ENCODE results near the gene TENM3. TPM values are rescaled to one million over a fixed set of nuclear protein-coding genes. Genes with fewer than 3 reads are reported as not detected.

The TENM3 gene
- total RNA-seq, 2 experiments from 2014 or later: not detected

- ATAC-seq (ENCODE audit: poor library complexity): no peak
- POLR2A ChIA-PET: no interaction called here
- intact Hi-C loops (cut with DNase I, micrococcal nuclease): no loop called here
- Mint-ChIP-seq H3K27ac (no peak overlapping the region), H3K4me1 (ENCODE audit: low read depth) (no peaks in the 10 kb centered on the region), H3K4me3 (no peak overlapping the region), H3K9me3 (no peaks in the 10 kb centered on the region), H3K27me3 (no peaks in the 10 kb centered on the region), H3K36me3 (ENCODE audit: low read depth) (no peaks in the 10 kb centered on the region)
- Histone ChIP-seq H3K4me1 (ENCODE audit: insufficient read depth, low read length) (no peaks in the 10 kb centered on the region), H3K4me3 (ENCODE audit: low read length) (no peak overlapping the region), H3K36me3 (ENCODE audit: insufficient read depth, low read length) (no peaks in the 10 kb centered on the region), H3K27me3 (ENCODE audit: control insufficient read depth in 1 of 2, insufficient read depth in 2 of 2, low read length in 2 of 2) (no peaks in the 10 kb centered on the region), H3K9me3 (ENCODE audit: control insufficient read depth in 1 of 2, insufficient read depth in 1 of 2, low read length in 2 of 2) (peaks cover 0 to 6% of the 10 kb centered on the region in 2 experiments), H3K27ac (ENCODE audit: low read depth in 1 of 2, low read length in 2 of 2) (no peak overlapping the region)
- TF ChIP-seq CTCF (IDR thresholded peaks at IDR 0.05): no peak
- CTCF ChIA-PET: interaction anchor here (0.7 to 0.9 kb wide), 2 partner anchors 9 to 14 kb away, joined by 3 to 4 read pairs; no protein-coding TSS in a partner anchor
- no peak for DNase-seq
These were observed 361.8 kb downstream of the TENM3 start for GRCh38 chr4:182604953-182605352.

GRCh38 chr4:182608525-182608924 lies 365.3 kb downstream of the TENM3 start:
- intact Hi-C loops (cut with DNase I, micrococcal nuclease): no loop called here
- Mint-ChIP-seq H3K4me1 (ENCODE audit: low read depth) (no peaks in the 10 kb centered on the region), H3K4me3 (no peak overlapping the region), H3K27me3 (peaks cover 7% of the 10 kb centered on the region), H3K9me3 (no peaks in the 10 kb centered on the region), H3K27ac (no peak overlapping the region), H3K36me3 (ENCODE audit: low read depth) (no peaks in the 10 kb centered on the region)
- CTCF ChIA-PET: no interaction called here
- H3K4me1 ChIP-seq (ENCODE audit: insufficient read depth, low read length): no peaks in the 10 kb centered on the region
- H3K4me3 ChIP-seq (ENCODE audit: low read length): no peak overlapping the region
- POLR2A ChIA-PET: no interaction called here
- ATAC-seq (ENCODE audit: poor library complexity) (no peak), DNase-seq (no peak)
- no peaks in the 10 kb centered on the region for H3K36me3 ChIP-seq (ENCODE audit: insufficient read depth, low read length)
- peaks cover 0 to 6% of the 10 kb centered on the region in 2 experiments for H3K9me3 ChIP-seq (ENCODE audit: control insufficient read depth in 1 of 2, insufficient read depth in 1 of 2, low read length in 2 of 2)
- H3K27me3 ChIP-seq (ENCODE audit: control insufficient read depth in 1 of 2, insufficient read depth in 2 of 2, low read length in 2 of 2): no peaks in the 10 kb centered on the region
- no peak for TF ChIP-seq CTCF (IDR thresholded peaks at IDR 0.05)
- H3K27ac ChIP-seq (ENCODE audit: low read depth in 1 of 2, low read length in 2 of 2): no peak overlapping the region

- no peaks in the 10 kb centered on the region for H3K9me3 ChIP-seq (ENCODE audit: control insufficient read depth in 1 of 2, insufficient read depth in 1 of 2, low read length in 2 of 2)
- Mint-ChIP-seq H3K27me3 (peaks cover 16% of the 10 kb centered on the region), H3K9me3 (no peaks in the 10 kb centered on the region), H3K4me1 (ENCODE audit: low read depth) (no peaks in the 10 kb centered on the region), H3K36me3 (ENCODE audit: low read depth) (no peaks in the 10 kb centered on the region), H3K4me3 (no peak overlapping the region), H3K27ac (no peak overlapping the region)
- DNase-seq (no peak), ATAC-seq (ENCODE audit: poor library complexity) (no peak)
- no peaks in the 10 kb centered on the region for H3K27me3 ChIP-seq (ENCODE audit: control insufficient read depth in 1 of 2, insufficient read depth in 2 of 2, low read length in 2 of 2)
- no peaks in the 10 kb centered on the region for H3K4me1 ChIP-seq (ENCODE audit: insufficient read depth, low read length)
- ChIA-PET POLR2A (no interaction called here), CTCF (no interaction called here)
- no peak overlapping the region for H3K27ac ChIP-seq (ENCODE audit: low read depth in 1 of 2, low read length in 2 of 2)
- no peak for TF ChIP-seq CTCF (IDR thresholded peaks at IDR 0.05)
- intact Hi-C loops (cut with DNase I, micrococcal nuclease): no loop called here
- H3K4me3 ChIP-seq (ENCODE audit: low read length): no peak overlapping the region
- no peaks in the 10 kb centered on the region for H3K36me3 ChIP-seq (ENCODE audit: insufficient read depth, low read length)
These were observed 373.3 kb downstream of the TENM3 start for GRCh38 chr4:182616476-182616875.
